ENCODE data around the gene NR2F1-AS1.
"Not testable (repeated sequence)": the region's sequence is repeated elsewhere in the genome, so short reads cannot be mapped to it uniquely, and the experiment has no call there.

NR2F1-AS1 gene

DNA sequence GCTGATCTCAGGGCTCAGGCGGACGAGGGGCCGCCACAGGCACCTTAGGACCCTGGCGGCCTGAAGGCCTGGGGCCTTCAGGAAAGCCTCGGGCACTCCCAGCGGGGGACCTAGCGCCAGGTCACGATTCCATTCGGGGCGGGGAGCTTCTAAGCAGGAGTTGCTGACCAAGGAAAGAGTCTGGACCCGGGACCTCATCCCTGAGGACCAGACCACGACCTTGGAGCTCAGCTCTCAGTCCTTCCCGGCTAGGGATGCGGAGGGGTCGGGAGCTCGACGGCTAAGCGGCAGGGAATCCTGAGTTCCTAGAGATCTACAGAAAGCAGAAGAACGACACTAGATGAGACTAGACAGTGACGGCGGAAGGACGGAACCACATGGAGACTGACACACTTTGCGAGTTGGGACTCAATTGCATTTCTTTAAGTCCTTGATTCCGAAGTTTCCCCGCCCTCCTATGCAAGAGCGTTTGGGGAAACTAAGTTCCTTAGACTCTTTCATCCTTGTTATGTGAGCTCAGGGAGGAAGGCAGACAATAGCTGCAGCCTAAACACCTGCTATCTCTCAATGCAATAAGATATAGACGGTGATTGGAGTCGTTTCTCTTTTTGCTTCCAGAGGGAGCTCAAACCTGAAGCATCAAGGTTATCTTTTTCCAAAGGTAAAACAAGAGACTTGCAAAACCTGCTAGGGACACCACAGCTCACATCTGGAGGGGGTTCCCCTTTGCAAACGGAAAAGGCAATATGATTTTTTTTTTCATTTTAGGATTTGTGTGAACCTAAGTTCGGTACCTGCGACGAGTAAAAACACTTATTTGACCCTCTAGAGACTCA lies 9.7 kb downstream of the NR2F1-AS1 start:
- H3K4me3 ChIP-seq (ENCODE audit: control insufficient read depth, low read depth, low read length) = no peak overlapping the region
- TF ChIP-seq, protein P1, sequence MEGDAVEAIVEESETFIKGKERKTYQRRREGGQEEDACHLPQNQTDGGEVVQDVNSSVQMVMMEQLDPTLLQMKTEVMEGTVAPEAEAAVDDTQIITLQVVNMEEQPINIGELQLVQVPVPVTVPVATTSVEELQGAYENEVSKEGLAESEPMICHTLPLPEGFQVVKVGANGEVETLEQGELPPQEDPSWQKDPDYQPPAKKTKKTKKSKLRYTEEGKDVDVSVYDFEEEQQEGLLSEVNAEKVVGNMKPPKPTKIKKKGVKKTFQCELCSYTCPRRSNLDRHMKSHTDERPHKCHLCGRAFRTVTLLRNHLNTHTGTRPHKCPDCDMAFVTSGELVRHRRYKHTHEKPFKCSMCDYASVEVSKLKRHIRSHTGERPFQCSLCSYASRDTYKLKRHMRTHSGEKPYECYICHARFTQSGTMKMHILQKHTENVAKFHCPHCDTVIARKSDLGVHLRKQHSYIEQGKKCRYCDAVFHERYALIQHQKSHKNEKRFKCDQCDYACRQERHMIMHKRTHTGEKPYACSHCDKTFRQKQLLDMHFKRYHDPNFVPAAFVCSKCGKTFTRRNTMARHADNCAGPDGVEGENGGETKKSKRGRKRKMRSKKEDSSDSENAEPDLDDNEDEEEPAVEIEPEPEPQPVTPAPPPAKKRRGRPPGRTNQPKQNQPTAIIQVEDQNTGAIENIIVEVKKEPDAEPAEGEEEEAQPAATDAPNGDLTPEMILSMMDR (IDR thresholded peaks at IDR 0.05; ENCODE audit: control insufficient read depth, insufficient read depth, low read depth, low read length, missing control alignments) = no peak
- DNase-seq (ENCODE audit: low read depth) = no peak

DNA sequence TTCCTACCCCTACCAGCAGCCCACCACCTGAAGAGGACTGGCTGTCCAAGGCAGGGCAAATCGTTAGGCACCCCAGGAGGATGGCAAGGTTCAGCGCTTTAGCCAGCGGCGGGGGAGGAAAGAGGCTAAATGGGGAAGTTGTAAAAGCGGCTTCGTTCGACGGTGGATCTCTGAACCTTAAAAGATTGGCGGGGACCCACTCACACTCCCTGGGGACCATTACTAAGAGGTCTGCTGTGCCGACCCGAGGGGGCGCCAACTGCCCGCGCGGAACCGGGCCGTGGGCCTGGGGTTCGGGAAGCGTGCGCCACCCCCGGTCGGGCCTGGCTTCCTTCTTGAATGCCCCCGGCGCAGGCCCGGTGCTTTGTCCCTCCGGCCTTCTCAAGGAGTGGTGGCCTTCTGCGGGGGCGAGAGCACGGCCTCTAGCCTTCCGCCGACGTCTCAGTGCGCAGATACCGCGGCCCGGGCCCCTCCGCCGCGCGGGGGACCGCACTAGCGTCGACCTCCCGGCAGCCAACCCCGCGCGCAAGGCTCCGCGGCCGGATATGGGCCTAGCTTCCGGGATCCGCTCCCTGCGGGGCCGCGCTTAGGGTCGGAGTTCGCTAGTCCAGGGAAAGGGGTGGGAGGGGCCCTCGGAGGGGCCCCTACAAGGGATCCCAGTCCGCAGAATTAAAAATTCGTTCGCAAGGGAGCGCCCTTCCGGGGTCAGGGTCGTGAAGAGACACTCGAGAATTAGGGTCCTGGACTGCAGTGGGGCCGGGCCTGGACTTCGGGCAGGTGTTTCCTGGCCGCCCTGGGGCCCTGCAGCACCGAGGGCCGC lies 10.5 kb downstream of the NR2F1-AS1 start:
- H3K4me3 ChIP-seq (ENCODE audit: control insufficient read depth, low read depth, low read length) = no peak overlapping the region
- DNase-seq (ENCODE audit: low read depth) = no peak
- TF ChIP-seq, protein P1 (IDR thresholded peaks at IDR 0.05; ENCODE audit: control insufficient read depth, insufficient read depth, low read depth, low read length, missing control alignments) = no peak

DNA sequence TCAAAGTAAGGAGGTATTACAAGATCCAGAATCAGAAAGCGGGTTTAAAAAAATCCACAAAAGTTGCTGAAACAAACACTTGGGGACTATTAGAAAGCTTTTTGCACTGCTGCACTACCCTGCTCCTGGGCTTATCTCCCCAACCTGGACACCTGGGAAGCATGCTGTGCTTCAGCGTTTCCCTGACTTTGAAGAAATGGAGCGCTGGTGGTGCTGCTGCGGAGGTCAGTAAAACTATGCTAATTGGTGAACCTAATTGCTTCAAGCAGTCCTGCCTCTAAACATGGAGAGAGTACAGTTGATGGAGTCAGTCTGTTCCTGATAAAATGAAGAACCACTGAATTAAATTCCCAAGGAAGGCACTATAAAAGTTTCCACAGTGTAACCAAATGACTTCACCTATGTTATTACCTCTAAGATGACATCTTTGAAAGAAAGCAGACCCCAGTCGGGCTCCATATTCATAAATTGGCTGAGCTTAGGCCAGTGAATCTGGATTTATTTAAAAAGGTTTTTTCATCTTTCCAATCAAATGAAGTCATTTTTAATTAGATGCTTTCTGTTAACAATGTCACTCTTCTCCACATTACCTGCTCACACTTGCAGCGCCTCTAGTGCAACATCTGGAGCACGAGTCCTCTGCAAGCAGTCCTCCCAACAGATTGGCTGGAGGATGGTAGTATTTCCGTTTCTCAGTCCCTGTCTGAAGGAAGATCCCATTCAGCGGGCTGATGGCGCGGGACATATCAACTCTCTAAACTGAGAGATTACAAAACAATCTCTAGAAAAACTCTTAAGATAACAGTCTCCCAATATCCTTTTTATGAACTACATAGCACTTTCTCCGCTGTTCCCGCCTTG lies 11.5 kb downstream of the NR2F1-AS1 start:
- DNase-seq (ENCODE audit: low read depth) = no peak
- TF ChIP-seq, protein P1 (IDR thresholded peaks at IDR 0.05; ENCODE audit: control insufficient read depth, insufficient read depth, low read depth, low read length, missing control alignments) = no peak
- no peak overlapping the region for H3K4me3 ChIP-seq (ENCODE audit: control insufficient read depth, low read depth, low read length)

DNA sequence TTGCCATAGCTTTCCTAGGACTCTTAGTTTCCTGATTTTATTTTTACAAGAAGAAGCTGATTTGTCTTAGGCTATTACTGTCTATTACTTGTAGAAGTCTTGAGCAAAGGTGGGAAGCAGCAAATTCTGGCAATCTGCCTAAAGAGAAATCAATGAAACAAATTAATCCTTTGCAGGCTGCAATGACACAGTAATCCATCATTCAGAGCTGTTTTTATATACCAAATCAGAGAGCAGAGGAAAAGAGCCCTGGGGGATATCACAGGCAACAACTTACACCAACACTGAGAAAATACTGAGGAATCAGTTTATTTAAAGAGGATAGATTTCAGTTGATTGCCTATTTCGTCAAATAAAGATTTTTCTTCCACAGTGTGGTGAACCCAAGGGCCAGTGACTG lies 13.6 kb downstream of the NR2F1-AS1 start:
- DNase-seq (ENCODE audit: low read depth) = no peak
- TF ChIP-seq, protein P1 (IDR thresholded peaks at IDR 0.05; ENCODE audit: control insufficient read depth, insufficient read depth, low read depth, low read length, missing control alignments) = no peak
- no peak overlapping the region for H3K4me3 ChIP-seq (ENCODE audit: control insufficient read depth, low read depth, low read length)

GRCh38 chr5:93566091-93566490 lies 14.9 kb downstream of the NR2F1-AS1 start:
- TF ChIP-seq, protein P1 (IDR thresholded peaks at IDR 0.05; ENCODE audit: control insufficient read depth, insufficient read depth, low read depth, low read length, missing control alignments) = no peak
- H3K4me3 ChIP-seq (ENCODE audit: control insufficient read depth, low read depth, low read length) = no peak overlapping the region
- DNase-seq (ENCODE audit: low read depth) = no peak

- TF ChIP-seq, protein P1 (IDR thresholded peaks at IDR 0.05; ENCODE audit: control insufficient read depth, insufficient read depth, low read depth, low read length, missing control alignments) = no peak
- no peak for DNase-seq (ENCODE audit: low read depth)
- no peak overlapping the region for H3K4me3 ChIP-seq (ENCODE audit: control insufficient read depth, low read depth, low read length)
These were observed 23.9 kb downstream of the NR2F1-AS1 start for GRCh38 chr5:93557021-93557604.

DNA sequence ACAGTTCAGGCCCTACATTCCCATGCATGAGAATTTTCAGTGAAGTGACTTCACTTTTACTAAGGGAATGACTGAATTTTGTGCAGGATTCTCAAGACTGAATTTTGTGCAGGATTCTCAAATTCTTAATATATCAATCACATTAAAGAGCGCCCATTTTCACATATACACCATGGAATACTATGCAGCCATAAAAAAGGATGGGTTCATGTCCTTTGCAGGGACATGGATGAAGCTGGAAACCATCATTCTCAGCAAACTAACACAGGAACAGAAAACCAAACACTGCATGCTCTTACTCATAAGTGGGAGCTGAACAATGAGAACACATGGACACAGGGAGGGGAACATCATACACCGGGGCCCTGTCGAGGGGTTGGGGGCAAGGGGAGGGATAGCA lies 31.4 kb downstream of the NR2F1-AS1 start:
- H3K4me3 ChIP-seq (ENCODE audit: control insufficient read depth, low read depth, low read length); DNase-seq (ENCODE audit: low read depth): not testable (repeated sequence)

All from AG09309 (cell line).